GM23338 (cell line): ENCODE results near the gene SLX4IP. TPM values are rescaled to one million over a fixed set of nuclear protein-coding genes. Genes with fewer than 3 reads are reported as not detected.

ENCODE experiments used
- ATAC-seq: fragments of 200-7000 bp; cut with Tn5 transposase; 3 replicates; pipeline ENCODE4 v1.9.1; 2020
- DNase-seq: peaks from one replicate; pipeline ENCODE4 v3.0.0-alpha.2; 2015; ENCODE audit warnings: low spot score
- H2AFZ ChIP-seq: fragments of 200-600 bp; sonication (generic); 2 replicates; pipeline ENCODE4 v1.8.0; 2016; ENCODE audit warnings: antibody characterized with exemption, mild to moderate bottlenecking, moderate library complexity
- H3F3A ChIP-seq: fragments of 200-600 bp; sonication (generic); replicated peaks from 2 replicates; pipeline ENCODE4 v1.8.0; 2017; ENCODE audit warnings: antibody characterized with exemption, mixed run types, low read depth
- H3K27ac ChIP-seq: fragments of 200-600 bp; sonication (generic); 2 replicates; pipeline ENCODE4 v1.6.1; 2016; ENCODE audit warnings: low read depth
- H3K27me3 ChIP-seq: fragments of 200-600 bp; sonication (generic); 2 replicates; pipeline ENCODE4 v1.8.0; 2016; ENCODE audit warnings: mild to moderate bottlenecking, mixed run types, moderate library complexity; ENCODE audit not compliant: insufficient read depth
- H3K36me3 ChIP-seq: fragments of 200-600 bp; sonication (generic); 2 replicates; pipeline ENCODE4 v1.8.0; 2016; ENCODE audit warnings: mild to moderate bottlenecking; ENCODE audit not compliant: insufficient read depth
- H3K4me1 ChIP-seq: fragments of 200-600 bp; sonication (generic); 2 replicates; pipeline ENCODE4 v1.8.0; 2016; ENCODE audit warnings: mild to moderate bottlenecking, moderate library complexity; ENCODE audit not compliant: insufficient read depth
- H3K4me2 ChIP-seq: fragments of 200-600 bp; sonication (generic); 2 replicates; pipeline ENCODE4 v1.7.1; 2017; ENCODE audit warnings: mixed run types
- H3K4me3 ChIP-seq: fragments of 200-600 bp; sonication (generic); 2 replicates; pipeline ENCODE4 v1.6.1; 2016; ENCODE audit warnings: mixed run types
- H3K79me2 ChIP-seq: fragments of 200-600 bp; sonication (generic); replicated peaks from 2 replicates; pipeline ENCODE4 v1.8.0; 2017; ENCODE audit warnings: mild to moderate bottlenecking; ENCODE audit not compliant: insufficient read depth
- H3K9me2 ChIP-seq: fragments of 200-600 bp; sonication (generic); 2 replicates; pipeline ENCODE4 v1.8.0; 2017; ENCODE audit not compliant: insufficient read depth
- H4K20me1 ChIP-seq: fragments of 200-600 bp; sonication (generic); replicated peaks from 2 replicates; pipeline ENCODE4 v1.8.0; 2017; ENCODE audit warnings: mild to moderate bottlenecking; ENCODE audit not compliant: insufficient read depth
- H3K27ac Mint-ChIP-seq: 2 replicates; pipeline ENCODE4 v1.8.0; 2020; ENCODE audit warnings: inconsistent platforms, mild to moderate bottlenecking, moderate library complexity, mixed read lengths
- H3K27me3 Mint-ChIP-seq: 3 replicates; pipeline ENCODE4 v1.8.0; 2022; ENCODE audit warnings: low read depth, mild to moderate bottlenecking, moderate library complexity, mixed read lengths, inconsistent platforms; ENCODE audit not compliant: insufficient read depth, poor library complexity
- H3K36me3 Mint-ChIP-seq: 3 replicates; pipeline ENCODE4 v1.8.0; 2021; ENCODE audit warnings: low read depth, mild to moderate bottlenecking, inconsistent platforms, moderate library complexity, mixed read lengths
- H3K4me1 Mint-ChIP-seq: 3 replicates; pipeline ENCODE4 v1.8.0; 2020; ENCODE audit warnings: mild to moderate bottlenecking, inconsistent platforms, mixed read lengths
- H3K4me3 Mint-ChIP-seq: 3 replicates; pipeline ENCODE4 v1.8.0; 2021; ENCODE audit warnings: moderate library complexity, mild to moderate bottlenecking, inconsistent platforms, mixed read lengths
- H3K9me3 Mint-ChIP-seq: 3 replicates; pipeline ENCODE4 v1.8.0; 2020; ENCODE audit warnings: moderate library complexity, mild to moderate bottlenecking, inconsistent platforms, mixed read lengths
- CREB1 ChIP-seq: fragments of 250-450 bp; sonication (Bioruptor Pico); IDR thresholded peaks from 2 replicates; pipeline ENCODE4 v1.5.0; 2020; ENCODE audit warnings: low read depth, mild to moderate bottlenecking, moderate library complexity
- EZH2 ChIP-seq: fragments of 200-600 bp; sonication (generic); IDR thresholded peaks from one replicate; pipeline ENCODE4 v1.8.0; 2017; ENCODE audit warnings: antibody characterized with exemption, mild to moderate bottlenecking, low read depth; ENCODE audit not compliant: unreplicated experiment
- NANOG ChIP-seq: IDR thresholded peaks from 2 replicates; pipeline ENCODE4 v1.6.1; 2016; ENCODE audit warnings: antibody characterized with exemption, borderline replicate concordance
- POLR2AphosphoS5 ChIP-seq: IDR thresholded peaks from 2 replicates; pipeline ENCODE4 v1.6.1; 2016; ENCODE audit warnings: antibody characterized with exemption, low read depth
- ZNF462 ChIP-seq: fragments of 250-450 bp; sonication (Bioruptor Pico); IDR thresholded peaks from 2 replicates; pipeline ENCODE4 v1.5.0; 2020; ENCODE audit warnings: mild to moderate bottlenecking, moderate library complexity
- polyA plus RNA-seq: library from polyadenylated mRNA; unstranded; fragments of >200 nt; fragmentation: Nextera tagmentation; extraction: Ambion mirVana; gene quantifications from 2 replicates; pipeline ENCODE4 v1.2.1, GENCODE V29; 2016
- total RNA-seq: library from RNA; depleted of rRNA; stranded (reverse); fragments of >200 nt; shearing (Covaris generic); gene quantifications from 2 replicates; pipeline ENCODE4 v1.2.3, GENCODE V29; 2014

SLX4IP gene
- total and polyA plus RNA-seq, 2 experiments from 2014 or later, result 9.1 to 9.8 TPM

DNA sequence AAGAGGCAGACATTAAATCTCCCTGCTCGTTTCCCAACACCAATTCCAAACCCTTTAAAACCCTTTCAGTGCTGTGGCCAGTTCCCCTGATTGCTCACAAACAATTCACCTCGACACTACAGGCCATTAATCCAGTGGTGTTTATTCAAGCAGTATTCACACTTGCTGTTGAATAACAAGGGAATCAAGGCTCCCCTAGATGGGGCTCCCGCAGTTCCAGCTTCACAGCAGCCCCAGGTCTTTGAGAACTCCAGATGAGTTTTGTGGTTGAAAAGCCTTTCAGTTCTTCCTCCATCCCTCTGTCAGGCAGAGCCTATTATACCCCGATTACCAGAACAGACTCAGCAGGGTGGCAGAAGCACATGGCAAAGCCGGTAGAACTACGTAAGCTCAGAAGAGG, 202.5 kb downstream of the SLX4IP start:
- H3K27me3 ChIP-seq, result no peaks in the 10 kb centered on the region
- H3K9me3 Mint-ChIP-seq, result no peaks in the 10 kb centered on the region
- peak; percentile 88 for ATAC-seq
- H3K27ac ChIP-seq, result peak overlapping the region; percentile 57
- no peaks in the 10 kb centered on the region; the same call in 1 of the 2 replicates for H3K9me2 ChIP-seq
- peaks cover 53% of the 10 kb centered on the region for H3K4me1 ChIP-seq
- peak; percentile 88 for DNase-seq
- 0 out of 2 replicates have a peak, but pooled peaks cover 2% of the 10 kb centered on the region for H4K20me1 ChIP-seq
- 0 out of 2 replicates have a peak overlapping the region, but pooled peaks have one; percentile 13 for H3K4me2 ChIP-seq
- TF ChIP-seq EZH2 (no peak), NANOG (peak; percentile 77), ZNF462 (CRISPR knock-in tag) (peak; percentile 78), CREB1 (no peak), POLR2AphosphoS5 (no peak)
- H3K79me2 ChIP-seq, result 0 out of 2 replicates have a peak, but pooled peaks cover 3% of the 10 kb centered on the region
- peak overlapping the region; percentile 32; the same call in 1 of the 3 replicates for H3K4me3 Mint-ChIP-seq
- H3K4me3 ChIP-seq, result no peak overlapping the region
- peaks cover 30% of the 10 kb centered on the region for H3K36me3 ChIP-seq
- H3K27me3 Mint-ChIP-seq, result peaks cover 6% of the 10 kb centered on the region
- no peaks in the 10 kb centered on the region for H3F3A ChIP-seq
- H2AFZ ChIP-seq, result no peak overlapping the region
- peaks cover 51% of the 10 kb centered on the region for H3K36me3 Mint-ChIP-seq
- peak overlapping the region; percentile 75 for H3K27ac Mint-ChIP-seq
- H3K4me1 Mint-ChIP-seq, result peaks cover 66% of the 10 kb centered on the region
